ENCODE data around the gene MEOX1. TPM values are rescaled to one million over a fixed set of nuclear protein-coding genes. Genes with fewer than 3 reads are reported as not detected.

Gene MEOX1
- total and polyA plus RNA-seq, 2 of the 8 experiments (the other 6 are each of a cell fraction or from before 2014, with no cell fraction given), result not detected

DNA sequence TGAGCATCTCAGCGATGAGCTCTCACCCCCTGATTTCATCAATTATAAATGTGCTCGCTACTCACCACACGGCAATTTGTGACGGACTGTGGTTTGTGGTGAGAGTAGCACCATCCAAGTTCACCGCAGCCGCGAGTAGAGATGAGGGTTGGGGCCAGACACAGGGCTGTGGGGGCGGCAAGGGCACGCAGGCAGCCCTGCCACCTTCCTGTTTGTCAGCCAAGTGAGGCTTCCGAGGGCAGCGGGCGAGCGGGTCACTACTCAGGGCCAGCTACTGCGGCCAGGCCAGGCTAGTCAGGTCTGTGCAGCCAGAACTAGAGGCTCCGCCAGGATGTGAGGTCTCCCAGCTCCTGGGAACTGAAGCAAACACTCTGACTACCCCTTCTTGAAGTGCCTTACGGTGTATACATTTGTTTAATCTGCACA is 39.6 kb upstream of the MEOX1 start (continued):
- TF ChIP-seq, protein P1, sequence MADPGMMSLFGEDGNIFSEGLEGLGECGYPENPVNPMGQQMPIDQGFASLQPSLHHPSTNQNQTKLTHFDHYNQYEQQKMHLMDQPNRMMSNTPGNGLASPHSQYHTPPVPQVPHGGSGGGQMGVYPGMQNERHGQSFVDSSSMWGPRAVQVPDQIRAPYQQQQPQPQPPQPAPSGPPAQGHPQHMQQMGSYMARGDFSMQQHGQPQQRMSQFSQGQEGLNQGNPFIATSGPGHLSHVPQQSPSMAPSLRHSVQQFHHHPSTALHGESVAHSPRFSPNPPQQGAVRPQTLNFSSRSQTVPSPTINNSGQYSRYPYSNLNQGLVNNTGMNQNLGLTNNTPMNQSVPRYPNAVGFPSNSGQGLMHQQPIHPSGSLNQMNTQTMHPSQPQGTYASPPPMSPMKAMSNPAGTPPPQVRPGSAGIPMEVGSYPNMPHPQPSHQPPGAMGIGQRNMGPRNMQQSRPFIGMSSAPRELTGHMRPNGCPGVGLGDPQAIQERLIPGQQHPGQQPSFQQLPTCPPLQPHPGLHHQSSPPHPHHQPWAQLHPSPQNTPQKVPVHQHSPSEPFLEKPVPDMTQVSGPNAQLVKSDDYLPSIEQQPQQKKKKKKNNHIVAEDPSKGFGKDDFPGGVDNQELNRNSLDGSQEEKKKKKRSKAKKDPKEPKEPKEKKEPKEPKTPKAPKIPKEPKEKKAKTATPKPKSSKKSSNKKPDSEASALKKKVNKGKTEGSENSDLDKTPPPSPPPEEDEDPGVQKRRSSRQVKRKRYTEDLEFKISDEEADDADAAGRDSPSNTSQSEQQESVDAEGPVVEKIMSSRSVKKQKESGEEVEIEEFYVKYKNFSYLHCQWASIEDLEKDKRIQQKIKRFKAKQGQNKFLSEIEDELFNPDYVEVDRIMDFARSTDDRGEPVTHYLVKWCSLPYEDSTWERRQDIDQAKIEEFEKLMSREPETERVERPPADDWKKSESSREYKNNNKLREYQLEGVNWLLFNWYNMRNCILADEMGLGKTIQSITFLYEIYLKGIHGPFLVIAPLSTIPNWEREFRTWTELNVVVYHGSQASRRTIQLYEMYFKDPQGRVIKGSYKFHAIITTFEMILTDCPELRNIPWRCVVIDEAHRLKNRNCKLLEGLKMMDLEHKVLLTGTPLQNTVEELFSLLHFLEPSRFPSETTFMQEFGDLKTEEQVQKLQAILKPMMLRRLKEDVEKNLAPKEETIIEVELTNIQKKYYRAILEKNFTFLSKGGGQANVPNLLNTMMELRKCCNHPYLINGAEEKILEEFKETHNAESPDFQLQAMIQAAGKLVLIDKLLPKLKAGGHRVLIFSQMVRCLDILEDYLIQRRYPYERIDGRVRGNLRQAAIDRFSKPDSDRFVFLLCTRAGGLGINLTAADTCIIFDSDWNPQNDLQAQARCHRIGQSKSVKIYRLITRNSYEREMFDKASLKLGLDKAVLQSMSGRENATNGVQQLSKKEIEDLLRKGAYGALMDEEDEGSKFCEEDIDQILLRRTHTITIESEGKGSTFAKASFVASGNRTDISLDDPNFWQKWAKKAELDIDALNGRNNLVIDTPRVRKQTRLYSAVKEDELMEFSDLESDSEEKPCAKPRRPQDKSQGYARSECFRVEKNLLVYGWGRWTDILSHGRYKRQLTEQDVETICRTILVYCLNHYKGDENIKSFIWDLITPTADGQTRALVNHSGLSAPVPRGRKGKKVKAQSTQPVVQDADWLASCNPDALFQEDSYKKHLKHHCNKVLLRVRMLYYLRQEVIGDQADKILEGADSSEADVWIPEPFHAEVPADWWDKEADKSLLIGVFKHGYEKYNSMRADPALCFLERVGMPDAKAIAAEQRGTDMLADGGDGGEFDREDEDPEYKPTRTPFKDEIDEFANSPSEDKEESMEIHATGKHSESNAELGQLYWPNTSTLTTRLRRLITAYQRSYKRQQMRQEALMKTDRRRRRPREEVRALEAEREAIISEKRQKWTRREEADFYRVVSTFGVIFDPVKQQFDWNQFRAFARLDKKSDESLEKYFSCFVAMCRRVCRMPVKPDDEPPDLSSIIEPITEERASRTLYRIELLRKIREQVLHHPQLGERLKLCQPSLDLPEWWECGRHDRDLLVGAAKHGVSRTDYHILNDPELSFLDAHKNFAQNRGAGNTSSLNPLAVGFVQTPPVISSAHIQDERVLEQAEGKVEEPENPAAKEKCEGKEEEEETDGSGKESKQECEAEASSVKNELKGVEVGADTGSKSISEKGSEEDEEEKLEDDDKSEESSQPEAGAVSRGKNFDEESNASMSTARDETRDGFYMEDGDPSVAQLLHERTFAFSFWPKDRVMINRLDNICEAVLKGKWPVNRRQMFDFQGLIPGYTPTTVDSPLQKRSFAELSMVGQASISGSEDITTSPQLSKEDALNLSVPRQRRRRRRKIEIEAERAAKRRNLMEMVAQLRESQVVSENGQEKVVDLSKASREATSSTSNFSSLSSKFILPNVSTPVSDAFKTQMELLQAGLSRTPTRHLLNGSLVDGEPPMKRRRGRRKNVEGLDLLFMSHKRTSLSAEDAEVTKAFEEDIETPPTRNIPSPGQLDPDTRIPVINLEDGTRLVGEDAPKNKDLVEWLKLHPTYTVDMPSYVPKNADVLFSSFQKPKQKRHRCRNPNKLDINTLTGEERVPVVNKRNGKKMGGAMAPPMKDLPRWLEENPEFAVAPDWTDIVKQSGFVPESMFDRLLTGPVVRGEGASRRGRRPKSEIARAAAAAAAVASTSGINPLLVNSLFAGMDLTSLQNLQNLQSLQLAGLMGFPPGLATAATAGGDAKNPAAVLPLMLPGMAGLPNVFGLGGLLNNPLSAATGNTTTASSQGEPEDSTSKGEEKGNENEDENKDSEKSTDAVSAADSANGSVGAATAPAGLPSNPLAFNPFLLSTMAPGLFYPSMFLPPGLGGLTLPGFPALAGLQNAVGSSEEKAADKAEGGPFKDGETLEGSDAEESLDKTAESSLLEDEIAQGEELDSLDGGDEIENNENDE (IDR thresholded peaks at IDR 0.05; ENCODE audit: insufficient replicate concordance, low read length), result no peak
- no peak for TF ChIP-seq RAD21 (IDR thresholded peaks at IDR 0.05 in 1 of 2, conservative IDR thresholded peaks at IDR 0.05 in 1 of 2; ENCODE audit: low read depth in 2 of 2, low read length in 2 of 2)
- TF ChIP-seq NRF1 (IDR thresholded peaks at IDR 0.05; ENCODE audit: low read depth, low read length), result no peak
- TF ChIP-seq HDAC6 (IDR thresholded peaks at IDR 0.05; ENCODE audit: low read depth, low read length), result no peak
- no peak for TF ChIP-seq MAFK (IDR thresholded peaks at IDR 0.05; ENCODE audit: low read depth, low read length)
- TF ChIP-seq, protein P2, sequence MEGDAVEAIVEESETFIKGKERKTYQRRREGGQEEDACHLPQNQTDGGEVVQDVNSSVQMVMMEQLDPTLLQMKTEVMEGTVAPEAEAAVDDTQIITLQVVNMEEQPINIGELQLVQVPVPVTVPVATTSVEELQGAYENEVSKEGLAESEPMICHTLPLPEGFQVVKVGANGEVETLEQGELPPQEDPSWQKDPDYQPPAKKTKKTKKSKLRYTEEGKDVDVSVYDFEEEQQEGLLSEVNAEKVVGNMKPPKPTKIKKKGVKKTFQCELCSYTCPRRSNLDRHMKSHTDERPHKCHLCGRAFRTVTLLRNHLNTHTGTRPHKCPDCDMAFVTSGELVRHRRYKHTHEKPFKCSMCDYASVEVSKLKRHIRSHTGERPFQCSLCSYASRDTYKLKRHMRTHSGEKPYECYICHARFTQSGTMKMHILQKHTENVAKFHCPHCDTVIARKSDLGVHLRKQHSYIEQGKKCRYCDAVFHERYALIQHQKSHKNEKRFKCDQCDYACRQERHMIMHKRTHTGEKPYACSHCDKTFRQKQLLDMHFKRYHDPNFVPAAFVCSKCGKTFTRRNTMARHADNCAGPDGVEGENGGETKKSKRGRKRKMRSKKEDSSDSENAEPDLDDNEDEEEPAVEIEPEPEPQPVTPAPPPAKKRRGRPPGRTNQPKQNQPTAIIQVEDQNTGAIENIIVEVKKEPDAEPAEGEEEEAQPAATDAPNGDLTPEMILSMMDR (IDR thresholded peaks at IDR 0.05; ENCODE audit: control extremely low read depth in 1 of 3, insufficient read depth in 1 of 3, low read depth in 1 of 3, low read length in 3 of 3), result no peak
- no peak for TF ChIP-seq SP4 (IDR thresholded peaks at IDR 0.05; ENCODE audit: low read length)
- TF ChIP-seq PHF8 (conservative IDR thresholded peaks at IDR 0.05; ENCODE audit: low read depth, low read length), result no peak
- no peak for TF ChIP-seq SP2 (IDR thresholded peaks at IDR 0.05; ENCODE audit: low read length)
